HepG2 (cell line): ENCODE measurements around the gene ALKBH5.

Experiments
- CBX2 ChIP-seq, 2 experiments: fragments of 200-600 bp in 1 of 2; sonication (generic); formaldehyde crosslinking in 1 of 2; IDR thresholded peaks; 2 replicates each; pipeline versions ENCODE4 v1.7.0 to v1.8.1; 2018 to 2022; ENCODE audit warnings: low read depth in 2 of 2, low read length in 1 of 2, mild to moderate bottlenecking in 1 of 2, missing genetic modification reagents in 1 of 2
- GABPA ChIP-seq, 2 experiments: IDR thresholded peaks; 2 replicates each; pipeline ENCODE4 v1.6.1; 2011 to 2016; ENCODE audit warnings: low read depth in 2 of 2, low read length in 1 of 2, missing biosample characterization in 1 of 2, missing genetic modification characterization in 1 of 2
- NFRKB ChIP-seq: fragments of 450-650 bp; IDR thresholded peaks from 2 replicates; pipeline ENCODE4 v1.6.1; 2017
- POLR2AphosphoS5 ChIP-seq: IDR thresholded peaks from 2 replicates; pipeline ENCODE4 v1.6.1; 2012; ENCODE audit warnings: low read depth, low read length
- TF ChIP-seq, protein P1 (sequence below): sonication (generic); formaldehyde crosslinking; IDR thresholded peaks from 2 replicates; pipeline ENCODE4 v1.5.0; 2020; ENCODE audit warnings: mild to moderate bottlenecking, missing genetic modification reagents, moderate library complexity

DNA sequence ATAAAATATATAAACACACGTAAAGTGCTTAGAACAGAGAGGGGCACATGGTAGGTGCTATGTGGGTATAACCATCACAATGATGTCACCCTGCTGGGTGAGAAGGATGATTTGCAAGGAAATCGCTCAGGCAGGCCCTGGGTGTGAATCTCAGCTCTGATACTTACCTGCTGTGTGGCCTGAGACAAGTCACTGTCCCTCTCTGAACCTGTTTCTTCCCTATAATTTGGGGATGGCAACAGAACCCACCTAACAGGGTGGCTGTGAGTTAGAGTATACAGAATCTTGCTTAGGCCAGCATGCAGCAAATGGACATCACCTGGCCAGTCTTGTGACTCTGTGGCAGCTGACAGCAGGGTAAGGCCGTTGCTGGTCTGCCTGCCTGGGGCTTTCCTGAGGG, 36.6 kb upstream of the ALKBH5 start:
- no peak for TF ChIP-seq GABPA (IDR thresholded peaks at IDR 0.05; ENCODE audit: low read depth, low read length)
- TF ChIP-seq GABPA (CRISPR knock-in tag; IDR thresholded peaks at IDR 0.05; ENCODE audit: low read depth): no peak
- no peak for TF ChIP-seq POLR2AphosphoS5
- no peak for TF ChIP-seq CBX2 (IDR thresholded peaks at IDR 0.05; ENCODE audit: low read depth, low read length)
- no peak for TF ChIP-seq CBX2 (CRISPR knock-in tag; IDR thresholded peaks at IDR 0.05; ENCODE audit: low read depth)
- TF ChIP-seq, protein P1, sequence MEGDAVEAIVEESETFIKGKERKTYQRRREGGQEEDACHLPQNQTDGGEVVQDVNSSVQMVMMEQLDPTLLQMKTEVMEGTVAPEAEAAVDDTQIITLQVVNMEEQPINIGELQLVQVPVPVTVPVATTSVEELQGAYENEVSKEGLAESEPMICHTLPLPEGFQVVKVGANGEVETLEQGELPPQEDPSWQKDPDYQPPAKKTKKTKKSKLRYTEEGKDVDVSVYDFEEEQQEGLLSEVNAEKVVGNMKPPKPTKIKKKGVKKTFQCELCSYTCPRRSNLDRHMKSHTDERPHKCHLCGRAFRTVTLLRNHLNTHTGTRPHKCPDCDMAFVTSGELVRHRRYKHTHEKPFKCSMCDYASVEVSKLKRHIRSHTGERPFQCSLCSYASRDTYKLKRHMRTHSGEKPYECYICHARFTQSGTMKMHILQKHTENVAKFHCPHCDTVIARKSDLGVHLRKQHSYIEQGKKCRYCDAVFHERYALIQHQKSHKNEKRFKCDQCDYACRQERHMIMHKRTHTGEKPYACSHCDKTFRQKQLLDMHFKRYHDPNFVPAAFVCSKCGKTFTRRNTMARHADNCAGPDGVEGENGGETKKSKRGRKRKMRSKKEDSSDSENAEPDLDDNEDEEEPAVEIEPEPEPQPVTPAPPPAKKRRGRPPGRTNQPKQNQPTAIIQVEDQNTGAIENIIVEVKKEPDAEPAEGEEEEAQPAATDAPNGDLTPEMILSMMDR (CRISPR knock-in tag): no peak
- no peak for TF ChIP-seq NFRKB
